Measurements from ENCODE around the gene TRMT2B. TPM values are rescaled to one million over a fixed set of nuclear protein-coding genes. Genes with fewer than 3 reads are reported as not detected.

TRMT2B gene
- total RNA-seq, 1 donor from 2014 or later, result 11.0 TPM

DNA sequence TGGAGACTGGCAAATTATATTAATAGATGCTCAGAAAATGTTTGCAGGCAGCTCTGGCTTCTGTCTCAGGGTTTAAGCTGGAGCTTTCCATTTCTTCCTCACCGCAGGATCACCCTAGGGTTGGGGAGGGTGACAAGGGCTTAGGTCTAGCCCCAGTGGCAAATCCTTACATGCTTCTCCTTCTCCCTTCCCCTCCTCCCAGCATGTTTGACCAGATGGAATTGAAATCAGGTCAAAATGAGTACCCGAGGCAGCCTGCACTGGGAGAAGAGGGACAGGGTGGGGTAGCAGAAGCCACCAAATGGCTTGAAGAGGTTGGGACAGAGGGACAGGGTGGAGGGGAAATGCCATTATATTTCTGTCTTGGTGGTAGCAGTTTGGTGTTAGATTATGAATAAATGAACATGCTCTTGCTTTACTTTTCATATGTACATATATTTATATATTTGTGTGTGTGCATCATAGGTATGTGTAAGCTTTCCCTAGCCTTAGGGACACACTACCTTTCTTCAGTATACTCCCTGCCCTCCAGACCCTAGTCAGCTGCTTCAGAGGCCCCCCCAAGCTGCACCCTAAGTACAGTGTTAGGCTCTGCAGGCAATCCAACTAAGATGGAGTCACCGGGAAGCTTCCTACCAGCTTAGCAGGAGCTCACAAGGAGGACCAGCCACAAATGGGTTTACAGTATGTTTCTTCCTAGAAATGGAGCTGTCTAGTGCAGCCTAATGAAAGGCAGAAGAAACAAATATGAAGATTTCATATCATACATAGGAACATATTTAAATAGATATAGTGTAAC lies 28.6 kb upstream of the TRMT2B start:
- Mint-ChIP-seq H3K4me1 (ENCODE audit: unreplicated experiment) (peaks cover 7% of the 10 kb centered on the region), H3K36me3 (ENCODE audit: unreplicated experiment) (no peaks in the 10 kb centered on the region), H3K9me3 (ENCODE audit: unreplicated experiment) (no peaks in the 10 kb centered on the region), H3K27me3 (ENCODE audit: unreplicated experiment) (no peaks in the 10 kb centered on the region), H3K4me3 (ENCODE audit: unreplicated experiment) (no peak overlapping the region), H3K27ac (ENCODE audit: unreplicated experiment) (no peak overlapping the region)
- DNase-seq (ENCODE audit: extremely low spot score, unreplicated experiment), result no peak
- TF ChIP-seq, protein P1, sequence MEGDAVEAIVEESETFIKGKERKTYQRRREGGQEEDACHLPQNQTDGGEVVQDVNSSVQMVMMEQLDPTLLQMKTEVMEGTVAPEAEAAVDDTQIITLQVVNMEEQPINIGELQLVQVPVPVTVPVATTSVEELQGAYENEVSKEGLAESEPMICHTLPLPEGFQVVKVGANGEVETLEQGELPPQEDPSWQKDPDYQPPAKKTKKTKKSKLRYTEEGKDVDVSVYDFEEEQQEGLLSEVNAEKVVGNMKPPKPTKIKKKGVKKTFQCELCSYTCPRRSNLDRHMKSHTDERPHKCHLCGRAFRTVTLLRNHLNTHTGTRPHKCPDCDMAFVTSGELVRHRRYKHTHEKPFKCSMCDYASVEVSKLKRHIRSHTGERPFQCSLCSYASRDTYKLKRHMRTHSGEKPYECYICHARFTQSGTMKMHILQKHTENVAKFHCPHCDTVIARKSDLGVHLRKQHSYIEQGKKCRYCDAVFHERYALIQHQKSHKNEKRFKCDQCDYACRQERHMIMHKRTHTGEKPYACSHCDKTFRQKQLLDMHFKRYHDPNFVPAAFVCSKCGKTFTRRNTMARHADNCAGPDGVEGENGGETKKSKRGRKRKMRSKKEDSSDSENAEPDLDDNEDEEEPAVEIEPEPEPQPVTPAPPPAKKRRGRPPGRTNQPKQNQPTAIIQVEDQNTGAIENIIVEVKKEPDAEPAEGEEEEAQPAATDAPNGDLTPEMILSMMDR (IDR thresholded peaks at IDR 0.05), result no peak

DNA sequence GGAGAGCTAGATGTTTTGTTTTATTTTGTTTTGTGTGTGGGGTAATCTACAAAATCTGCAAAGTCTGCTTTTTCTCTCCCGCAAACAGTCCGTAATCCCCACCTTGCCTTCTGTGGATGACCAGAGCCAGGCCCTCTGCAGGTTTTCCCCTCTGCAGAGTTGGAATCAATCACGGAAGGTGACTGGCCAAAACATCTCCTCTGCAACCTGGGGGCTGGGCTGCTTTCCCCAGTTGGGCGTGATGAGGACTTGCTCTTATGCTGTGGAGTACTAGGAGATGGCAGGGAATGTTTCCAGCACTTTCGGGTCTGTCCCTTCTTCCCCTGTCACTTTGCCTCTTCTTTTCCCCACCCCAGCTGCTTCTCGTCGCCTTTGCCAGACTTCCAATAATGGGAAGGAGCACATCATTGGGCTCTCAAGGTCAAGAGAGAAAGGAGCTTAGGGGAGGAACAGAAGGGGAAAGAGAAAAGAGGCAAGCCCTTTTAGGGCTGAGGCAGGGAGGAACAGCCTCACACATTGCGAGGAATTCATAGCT lies 27.9 kb upstream of the TRMT2B start:
- H3K27ac Mint-ChIP-seq (ENCODE audit: unreplicated experiment), result no peak overlapping the region
- H3K4me1 Mint-ChIP-seq (ENCODE audit: unreplicated experiment), result peaks cover 7% of the 10 kb centered on the region
- no peak for DNase-seq (ENCODE audit: extremely low spot score, unreplicated experiment)
- no peaks in the 10 kb centered on the region for H3K9me3 Mint-ChIP-seq (ENCODE audit: unreplicated experiment)
- no peaks in the 10 kb centered on the region for H3K36me3 Mint-ChIP-seq (ENCODE audit: unreplicated experiment)
- TF ChIP-seq, protein P1 (IDR thresholded peaks at IDR 0.05), result no peak
- H3K4me3 Mint-ChIP-seq (ENCODE audit: unreplicated experiment), result peak overlapping the region; percentile 77
- no peaks in the 10 kb centered on the region for H3K27me3 Mint-ChIP-seq (ENCODE audit: unreplicated experiment)

DNA sequence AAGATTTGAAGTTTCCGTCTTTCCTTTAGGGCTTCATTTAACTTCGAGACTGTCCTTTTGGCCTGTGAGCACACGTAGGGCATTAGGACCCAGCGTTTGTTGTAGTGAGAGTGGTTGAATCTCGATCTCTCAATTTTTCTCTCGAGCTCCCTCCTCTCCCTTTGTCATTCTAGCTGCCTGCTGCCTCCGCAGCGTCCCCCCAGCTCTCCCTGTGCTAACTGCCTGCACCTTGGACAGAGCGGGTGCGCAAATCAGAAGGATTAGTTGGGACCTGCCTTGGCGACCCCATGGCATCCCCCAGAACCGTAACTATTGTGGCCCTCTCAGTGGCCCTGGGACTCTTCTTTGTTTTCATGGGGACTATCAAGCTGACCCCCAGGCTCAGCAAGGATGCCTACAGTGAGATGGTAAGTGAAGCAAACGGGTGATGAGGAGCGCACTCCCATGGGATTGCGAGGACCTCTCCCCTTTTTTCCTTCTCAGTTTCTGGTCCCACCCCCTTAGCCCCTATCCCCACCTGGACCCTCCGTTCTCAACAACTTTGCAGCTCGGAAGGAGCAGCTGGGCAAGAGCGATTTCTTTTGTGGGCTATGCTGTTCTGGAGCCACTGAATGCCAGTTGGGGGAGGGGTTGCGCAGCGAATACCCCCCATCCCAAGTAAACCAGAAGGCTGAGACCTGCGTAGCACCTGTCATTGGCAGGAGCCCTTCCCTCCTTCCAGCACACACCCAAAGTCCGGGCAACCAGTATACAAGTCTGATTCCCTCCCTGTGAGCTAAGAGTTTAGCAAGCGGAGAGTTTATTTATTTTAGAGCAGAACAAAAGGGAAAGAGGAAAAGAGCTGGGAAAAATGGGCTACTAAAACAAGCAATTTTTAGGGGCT lies 27.0 kb upstream of the TRMT2B start, which contains the start of gene TMEM35A:
Gene TMEM35A, plus strand, starts transcription at position 164 of the 883 bp plus-strand sequence. Its CDS starts 124 bp downstream, at position 288.
- H3K27me3 Mint-ChIP-seq (ENCODE audit: unreplicated experiment), result no peaks in the 10 kb centered on the region
- TF ChIP-seq, protein P1 (IDR thresholded peaks at IDR 0.05), result no peak
- H3K9me3 Mint-ChIP-seq (ENCODE audit: unreplicated experiment), result no peaks in the 10 kb centered on the region
- DNase-seq (ENCODE audit: extremely low spot score, unreplicated experiment), result no peak
- no peaks in the 10 kb centered on the region for H3K36me3 Mint-ChIP-seq (ENCODE audit: unreplicated experiment)
- H3K4me1 Mint-ChIP-seq (ENCODE audit: unreplicated experiment), result peaks cover 7% of the 10 kb centered on the region
- H3K27ac Mint-ChIP-seq (ENCODE audit: unreplicated experiment), result no peak within 1 kb of the TSS
- peak within 1 kb of the TSS; percentile 77 for H3K4me3 Mint-ChIP-seq (ENCODE audit: unreplicated experiment)

DNA sequence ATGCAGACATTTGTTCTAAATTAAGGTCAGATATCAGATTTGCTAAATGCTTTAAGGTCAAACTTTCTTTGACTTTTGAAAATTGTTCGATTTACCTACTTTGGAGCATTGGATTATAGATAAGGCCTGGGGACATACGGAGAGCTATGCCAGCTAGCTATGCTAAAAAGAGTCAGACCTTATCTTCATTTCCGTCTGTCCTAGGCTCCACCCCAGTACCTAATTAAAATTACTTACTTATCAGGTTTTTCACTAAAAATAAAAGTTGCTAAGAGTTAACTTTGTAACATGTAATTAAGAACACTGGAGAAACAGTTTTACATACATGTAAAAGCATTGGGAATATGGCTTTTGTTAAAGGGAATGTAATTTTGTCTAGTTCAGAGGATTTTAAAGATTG lies 19.7 kb upstream of the TRMT2B start:
- H3K9me3 Mint-ChIP-seq (ENCODE audit: unreplicated experiment), result peaks cover 3% of the 10 kb centered on the region
- TF ChIP-seq, protein P1 (IDR thresholded peaks at IDR 0.05), result no peak
- no peaks in the 10 kb centered on the region for H3K4me1 Mint-ChIP-seq (ENCODE audit: unreplicated experiment)
- no peaks in the 10 kb centered on the region for H3K36me3 Mint-ChIP-seq (ENCODE audit: unreplicated experiment)
- no peak overlapping the region for H3K27ac Mint-ChIP-seq (ENCODE audit: unreplicated experiment)
- DNase-seq (ENCODE audit: extremely low spot score, unreplicated experiment), result no peak
- no peaks in the 10 kb centered on the region for H3K27me3 Mint-ChIP-seq (ENCODE audit: unreplicated experiment)
- H3K4me3 Mint-ChIP-seq (ENCODE audit: unreplicated experiment), result no peak overlapping the region

Data from osteocyte (in vitro differentiated cells).